ENCODE results near the gene CLC.

- TF ChIP-seq, protein P1, sequence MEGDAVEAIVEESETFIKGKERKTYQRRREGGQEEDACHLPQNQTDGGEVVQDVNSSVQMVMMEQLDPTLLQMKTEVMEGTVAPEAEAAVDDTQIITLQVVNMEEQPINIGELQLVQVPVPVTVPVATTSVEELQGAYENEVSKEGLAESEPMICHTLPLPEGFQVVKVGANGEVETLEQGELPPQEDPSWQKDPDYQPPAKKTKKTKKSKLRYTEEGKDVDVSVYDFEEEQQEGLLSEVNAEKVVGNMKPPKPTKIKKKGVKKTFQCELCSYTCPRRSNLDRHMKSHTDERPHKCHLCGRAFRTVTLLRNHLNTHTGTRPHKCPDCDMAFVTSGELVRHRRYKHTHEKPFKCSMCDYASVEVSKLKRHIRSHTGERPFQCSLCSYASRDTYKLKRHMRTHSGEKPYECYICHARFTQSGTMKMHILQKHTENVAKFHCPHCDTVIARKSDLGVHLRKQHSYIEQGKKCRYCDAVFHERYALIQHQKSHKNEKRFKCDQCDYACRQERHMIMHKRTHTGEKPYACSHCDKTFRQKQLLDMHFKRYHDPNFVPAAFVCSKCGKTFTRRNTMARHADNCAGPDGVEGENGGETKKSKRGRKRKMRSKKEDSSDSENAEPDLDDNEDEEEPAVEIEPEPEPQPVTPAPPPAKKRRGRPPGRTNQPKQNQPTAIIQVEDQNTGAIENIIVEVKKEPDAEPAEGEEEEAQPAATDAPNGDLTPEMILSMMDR (IDR thresholded peaks at IDR 0.05), result no peak
- TF ChIP-seq EZH2 (IDR thresholded peaks at IDR 0.05) (no peak), EZH2phosphoT487 (IDR thresholded peaks at IDR 0.05) (no peak)
These were observed 985 bp upstream of the CLC start for GRCh38 chr19:39738814-39739213.
